OCI-LY3 (cell line): ENCODE measurements around the gene CDX1.

Experiments used
- H2AFZ ChIP-seq: fragments of 200-600, 300-600 bp; shearing (Covaris generic); 2 replicates; pipeline ENCODE4 v1.6.0; 2014; ENCODE audit warnings: antibody characterized with exemption, low read depth, low read length
- H3K27ac ChIP-seq: fragments of 200-600, 300-600 bp; sonication (generic); 2 replicates; pipeline ENCODE4 v1.5.1; 2014; ENCODE audit warnings: mild to moderate bottlenecking, low read length, moderate library complexity, mixed read lengths
- H3K27me3 ChIP-seq: fragments of 200-600, 300-600 bp; sonication (generic); 2 replicates; pipeline ENCODE4 v1.6.1; 2014; ENCODE audit warnings: low read depth, low read length, mixed read lengths
- H3K36me3 ChIP-seq: fragments of 200-600, 300-600 bp; sonication (generic); replicated peaks from 2 replicates; pipeline ENCODE3; 2014; ENCODE audit warnings: low read depth, low read length, mixed read lengths
- H3K4me1 ChIP-seq: fragments of 300-600, 200-600 bp; sonication (generic); 2 replicates; pipeline ENCODE4 v1.6.1; 2014; ENCODE audit warnings: low read length, mixed read lengths
- H3K4me2 ChIP-seq: fragments of 200-600, 300-600 bp; sonication (generic); 2 replicates; pipeline ENCODE4 v1.6.1; 2014; ENCODE audit warnings: low read length, mixed read lengths
- H3K4me3 ChIP-seq: fragments of 300-600, 200-600 bp; sonication (generic); 2 replicates; pipeline ENCODE4 v1.5.1; 2014; ENCODE audit warnings: antibody characterized with exemption, mild to moderate bottlenecking, low read length, moderate library complexity
- H3K79me2 ChIP-seq: fragments of 300-600, 200-600 bp; shearing (Covaris generic); 2 replicates; pipeline ENCODE4 v1.6.1; 2014; ENCODE audit warnings: mild to moderate bottlenecking, low read length, mixed read lengths
- H3K9ac ChIP-seq: fragments of 300-600, 200-600 bp; shearing (Covaris generic); 2 replicates; pipeline ENCODE4 v1.6.0; 2014; ENCODE audit warnings: mild to moderate bottlenecking, low read length, moderate library complexity
- H3K9me3 ChIP-seq: fragments of 200-600, 300-600 bp; shearing (Covaris generic); 2 replicates; pipeline ENCODE4 v1.6.1; 2014; ENCODE audit warnings: low read length, mixed read lengths; ENCODE audit not compliant: insufficient read depth
- H4K20me1 ChIP-seq: fragments of 200-600, 300-600 bp; sonication (generic); 2 replicates; pipeline ENCODE4 v1.6.1; 2016; ENCODE audit warnings: low read length, mixed read lengths; ENCODE audit not compliant: insufficient read depth
- EZH2phosphoT487 ChIP-seq: fragments of 200-600 bp; shearing (Covaris generic); IDR thresholded peaks from 2 replicates; pipeline ENCODE4 v1.6.1; 2018; ENCODE audit warnings: antibody characterized with exemption, mixed run types, low read depth
- TF ChIP-seq, protein P1 (sequence below): fragments of 200-600, 300-600 bp; sonication (generic); IDR thresholded peaks from 2 replicates; pipeline ENCODE4 v1.5.1; 2014; ENCODE audit warnings: antibody characterized with exemption, low read length, low read depth

CDX1 gene

GRCh38 chr5:150139334-150139733 lies 27.2 kb upstream of the CDX1 start:
- Histone ChIP-seq H3K4me1 (peaks cover 5% of the 10 kb centered on the region; the same call in 1 of the 2 replicates), H3K9ac (no peak overlapping the region), H3K27me3 (no peaks in the 10 kb centered on the region), H3K79me2 (no peaks in the 10 kb centered on the region), H3K36me3 (no peaks in the 10 kb centered on the region), H3K4me2 (no peak overlapping the region), H3K9me3 (no peaks in the 10 kb centered on the region), H4K20me1 (no peaks in the 10 kb centered on the region), H2AFZ (no peak overlapping the region), H3K4me3 (no peak overlapping the region), H3K27ac (no peak overlapping the region)
- no peak for TF ChIP-seq EZH2phosphoT487
- TF ChIP-seq, protein P1, sequence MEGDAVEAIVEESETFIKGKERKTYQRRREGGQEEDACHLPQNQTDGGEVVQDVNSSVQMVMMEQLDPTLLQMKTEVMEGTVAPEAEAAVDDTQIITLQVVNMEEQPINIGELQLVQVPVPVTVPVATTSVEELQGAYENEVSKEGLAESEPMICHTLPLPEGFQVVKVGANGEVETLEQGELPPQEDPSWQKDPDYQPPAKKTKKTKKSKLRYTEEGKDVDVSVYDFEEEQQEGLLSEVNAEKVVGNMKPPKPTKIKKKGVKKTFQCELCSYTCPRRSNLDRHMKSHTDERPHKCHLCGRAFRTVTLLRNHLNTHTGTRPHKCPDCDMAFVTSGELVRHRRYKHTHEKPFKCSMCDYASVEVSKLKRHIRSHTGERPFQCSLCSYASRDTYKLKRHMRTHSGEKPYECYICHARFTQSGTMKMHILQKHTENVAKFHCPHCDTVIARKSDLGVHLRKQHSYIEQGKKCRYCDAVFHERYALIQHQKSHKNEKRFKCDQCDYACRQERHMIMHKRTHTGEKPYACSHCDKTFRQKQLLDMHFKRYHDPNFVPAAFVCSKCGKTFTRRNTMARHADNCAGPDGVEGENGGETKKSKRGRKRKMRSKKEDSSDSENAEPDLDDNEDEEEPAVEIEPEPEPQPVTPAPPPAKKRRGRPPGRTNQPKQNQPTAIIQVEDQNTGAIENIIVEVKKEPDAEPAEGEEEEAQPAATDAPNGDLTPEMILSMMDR = no peak

DNA sequence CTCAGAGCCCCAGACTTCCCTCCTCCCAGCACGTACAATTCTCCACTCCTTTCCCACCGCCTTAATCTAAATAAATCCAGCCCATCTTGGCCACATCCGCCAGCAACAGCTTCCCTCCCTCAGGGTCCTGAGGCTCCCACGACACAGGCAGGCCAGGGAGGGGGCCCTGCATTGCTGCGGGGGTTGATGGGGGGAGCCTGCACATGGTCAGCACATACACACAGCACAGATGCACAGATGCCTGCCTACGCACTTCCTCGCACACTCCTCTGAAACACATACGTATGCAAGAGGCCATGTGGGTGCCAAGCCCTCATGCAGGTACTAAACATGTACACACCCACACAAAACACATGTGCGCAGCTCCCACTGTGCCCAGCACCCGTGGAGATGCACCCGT lies 25.7 kb upstream of the CDX1 start:
- Histone ChIP-seq H3K4me1 (peaks cover 5% of the 10 kb centered on the region; the same call in 1 of the 2 replicates), H2AFZ (no peak overlapping the region), H3K27me3 (no peaks in the 10 kb centered on the region), H3K4me3 (no peak overlapping the region), H3K9me3 (no peaks in the 10 kb centered on the region), H4K20me1 (no peaks in the 10 kb centered on the region), H3K9ac (no peak overlapping the region), H3K4me2 (no peak overlapping the region), H3K36me3 (no peaks in the 10 kb centered on the region), H3K27ac (no peak overlapping the region), H3K79me2 (no peaks in the 10 kb centered on the region)
- TF ChIP-seq, protein P1 = no peak
- no peak for TF ChIP-seq EZH2phosphoT487

DNA sequence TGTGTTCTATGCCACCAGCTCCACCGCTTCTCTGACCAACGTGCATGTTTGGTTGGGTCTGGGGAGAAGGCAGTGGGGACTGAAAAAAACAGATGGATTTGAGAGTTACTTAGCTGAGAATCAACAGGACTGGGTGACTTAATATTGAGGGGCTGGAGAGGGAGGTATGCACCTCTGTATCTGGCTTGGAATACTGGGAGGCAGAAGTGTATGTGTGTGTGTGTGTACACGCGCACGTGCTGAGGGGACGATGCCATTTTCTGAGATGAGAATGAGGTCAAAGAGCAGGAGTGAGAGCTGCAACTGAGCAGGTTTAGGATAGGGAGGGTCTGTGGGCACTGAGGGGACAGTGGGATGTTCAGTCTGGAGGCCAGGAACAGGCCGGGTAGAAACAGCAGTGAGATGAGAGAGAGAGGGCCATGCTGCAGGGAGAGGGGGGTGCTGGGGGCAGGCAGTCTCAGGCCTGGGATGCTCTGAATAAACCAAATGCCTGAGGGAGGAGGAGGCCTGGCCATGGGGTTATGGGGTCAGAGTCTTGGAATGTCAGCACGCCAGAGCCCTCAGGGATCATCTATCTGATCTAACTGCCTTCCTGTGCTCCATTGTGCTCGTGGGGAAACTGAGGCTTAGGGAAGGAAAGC lies 24.9 kb upstream of the CDX1 start:
- no peak overlapping the region for H3K27ac ChIP-seq
- no peak overlapping the region for H3K9ac ChIP-seq
- no peaks in the 10 kb centered on the region for H3K9me3 ChIP-seq
- H3K4me3 ChIP-seq = no peak overlapping the region
- no peaks in the 10 kb centered on the region for H3K36me3 ChIP-seq
- no peaks in the 10 kb centered on the region for H3K79me2 ChIP-seq
- H3K4me2 ChIP-seq = no peak overlapping the region
- no peak overlapping the region for H2AFZ ChIP-seq
- no peaks in the 10 kb centered on the region for H3K27me3 ChIP-seq
- TF ChIP-seq, protein P1 = no peak
- TF ChIP-seq EZH2phosphoT487 = no peak
- H4K20me1 ChIP-seq = no peaks in the 10 kb centered on the region
- H3K4me1 ChIP-seq = peaks cover 5% of the 10 kb centered on the region; the same call in 1 of the 2 replicates

GRCh38 chr5:150142185-150142958 lies 24.2 kb upstream of the CDX1 start:
- Histone ChIP-seq H4K20me1 (no peaks in the 10 kb centered on the region), H3K9me3 (no peaks in the 10 kb centered on the region), H3K4me2 (peak overlapping the region; percentile 26; the same call in 1 of the 2 replicates), H3K27me3 (no peaks in the 10 kb centered on the region), H3K27ac (no peak overlapping the region), H3K36me3 (no peaks in the 10 kb centered on the region), H3K4me1 (peaks cover 5% of the 10 kb centered on the region; the same call in 1 of the 2 replicates), H3K4me3 (no peak overlapping the region), H3K9ac (no peak overlapping the region), H2AFZ (peak overlapping the region; percentile 21; the same call in 1 of the 2 replicates), H3K79me2 (no peaks in the 10 kb centered on the region)
- no peak for TF ChIP-seq EZH2phosphoT487
- TF ChIP-seq, protein P1 = no peak
